HG03095 (cell line): ENCODE results near the gene PIGK.
"Not testable (repeated sequence)": the region's sequence is repeated elsewhere in the genome, so short reads cannot be mapped to it uniquely, and the experiment has no call there.

Experiments
- ATAC-seq: cut with Tn5 transposase; IDR thresholded peaks from one replicate; pipeline ENCODE4 v1.9.1; 2021; ENCODE audit warnings: moderate library complexity; ENCODE audit not compliant: unreplicated experiment

PIGK gene

DNA sequence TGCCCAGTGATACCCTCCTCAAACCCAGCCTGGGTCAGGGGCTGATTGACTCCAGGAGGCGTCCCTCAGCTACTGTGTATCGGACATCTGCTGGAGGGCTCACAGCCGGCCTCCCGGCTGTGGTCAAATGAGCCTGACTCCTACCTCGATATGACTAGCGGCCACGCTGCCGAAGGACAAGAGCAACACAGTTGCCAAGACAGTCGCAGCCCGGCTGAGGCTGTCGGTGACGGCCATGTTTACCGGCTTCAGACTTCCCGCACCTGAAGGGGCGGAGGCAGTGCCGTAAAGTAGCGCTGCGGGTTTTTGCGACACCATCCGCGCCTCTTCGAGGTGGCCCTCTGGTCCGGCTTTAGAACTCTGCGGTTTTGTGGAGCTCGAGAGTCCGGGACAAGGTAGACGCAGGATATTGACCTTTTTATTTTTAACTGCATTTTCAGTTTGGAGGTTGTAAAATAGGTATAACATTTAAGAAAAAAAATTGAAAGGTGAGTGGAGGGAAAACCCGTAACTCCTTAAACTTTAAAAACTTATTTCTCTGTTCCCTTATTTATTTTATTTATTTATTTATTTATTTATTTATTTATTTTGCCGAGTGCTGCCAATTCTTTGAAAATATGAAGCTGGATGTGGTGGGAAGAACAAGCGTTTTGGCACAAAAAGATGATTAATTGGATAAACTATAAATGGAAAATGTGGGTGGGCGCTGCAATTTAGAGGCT is at the start of gene PIGK:
Gene PIGK (minus strand): TSS at position 265 of the 722 bp plus-strand sequence. CDS start 28 bp downstream, at position 237.
- ATAC-seq: peak; percentile 94

- ATAC-seq: no peak
Observed at GRCh38 chr1:77267035-77267434, 47.8 kb upstream of the PIGK start.

- ATAC-seq: no peak
Observed at GRCh38 chr1:77265180-77265579, 46.0 kb upstream of the PIGK start.

GRCh38 chr1:77263708-77264107 is 44.5 kb upstream of the PIGK start:
- no peak for ATAC-seq

DNA sequence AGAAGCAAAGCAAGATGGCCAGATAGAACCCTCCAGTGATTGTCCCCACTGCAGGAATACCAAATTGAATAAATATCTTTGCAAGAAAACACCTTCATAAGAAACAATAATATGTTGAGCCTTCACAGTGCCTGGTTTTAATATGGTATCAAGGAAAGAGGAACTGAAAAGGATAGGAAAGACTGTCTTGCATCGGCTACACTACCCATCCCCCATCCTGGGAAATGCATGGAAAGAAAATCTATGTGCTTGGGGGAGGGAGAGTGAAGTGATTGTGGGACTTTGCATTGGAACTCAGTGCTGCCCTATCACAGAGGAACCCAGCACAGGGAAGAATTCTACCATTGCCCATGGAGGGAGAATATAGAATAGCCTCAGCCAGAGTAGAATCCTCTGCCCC is 34.0 kb upstream of the PIGK start:
- no peak for ATAC-seq

GRCh38 chr1:77250126-77250525 is 30.9 kb upstream of the PIGK start:
- ATAC-seq: no peak

DNA sequence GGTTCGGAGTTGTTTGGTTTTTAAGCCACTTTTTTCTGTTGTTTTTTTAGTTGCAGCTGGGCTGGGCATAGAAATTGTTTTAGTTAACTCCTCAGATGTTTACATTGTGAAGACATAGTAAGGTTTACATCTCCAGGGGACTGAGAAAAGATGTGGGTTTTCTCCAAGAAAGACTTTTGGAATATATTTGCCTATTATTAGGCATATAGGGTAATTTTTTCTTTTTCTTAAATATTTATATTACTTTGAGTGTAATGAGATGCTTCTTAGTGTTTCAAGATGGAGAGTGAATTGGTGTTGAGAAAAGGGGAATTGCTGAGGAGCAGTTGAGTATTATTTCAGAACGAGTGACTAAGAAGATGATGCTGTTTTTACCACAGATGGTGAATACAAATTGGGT is 26.6 kb upstream of the PIGK start:
- ATAC-seq: no peak

DNA sequence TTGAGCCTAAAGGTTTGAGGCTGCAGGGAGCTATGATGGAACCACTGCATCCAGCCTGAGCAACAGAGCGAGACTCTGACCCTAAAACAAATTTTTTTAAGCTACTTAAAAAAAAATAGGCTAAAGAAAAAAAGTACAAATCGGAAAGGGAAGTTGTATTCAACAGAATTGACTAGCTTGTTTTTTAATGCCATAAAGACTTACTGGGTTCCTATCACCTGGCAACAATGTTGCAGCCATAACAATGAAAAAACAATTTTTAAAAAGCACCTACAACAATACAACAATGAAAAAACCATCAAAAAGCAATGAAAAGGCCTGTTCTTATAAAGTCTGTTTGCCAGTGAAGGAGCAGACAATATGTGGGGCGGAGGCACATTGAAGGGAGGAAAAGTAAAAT is 20.1 kb upstream of the PIGK start:
- ATAC-seq: no peak

- no peak for ATAC-seq
Observed at GRCh38 chr1:77238462-77238861, 19.2 kb upstream of the PIGK start.

GRCh38 chr1:77234943-77235342 is 15.7 kb upstream of the PIGK start:
- no peak for ATAC-seq

DNA sequence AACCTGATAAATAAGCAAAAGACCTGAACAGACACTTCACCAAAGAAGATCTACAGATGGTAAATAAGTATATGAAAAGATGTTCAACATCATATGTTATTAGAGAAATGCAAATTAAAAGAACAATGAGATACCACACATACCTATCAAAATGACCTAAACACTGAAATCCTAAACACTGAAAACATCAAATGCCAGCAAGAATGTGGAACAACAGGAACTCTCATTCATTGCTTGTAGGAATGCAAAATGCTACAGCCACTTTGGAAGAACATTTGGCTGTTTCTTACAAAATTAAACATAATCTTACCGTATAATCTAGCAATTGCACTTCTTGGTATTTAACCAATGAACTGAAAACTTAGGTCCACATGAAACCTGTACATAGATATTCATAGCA is 14.9 kb upstream of the PIGK start:
- no peak for ATAC-seq

DNA sequence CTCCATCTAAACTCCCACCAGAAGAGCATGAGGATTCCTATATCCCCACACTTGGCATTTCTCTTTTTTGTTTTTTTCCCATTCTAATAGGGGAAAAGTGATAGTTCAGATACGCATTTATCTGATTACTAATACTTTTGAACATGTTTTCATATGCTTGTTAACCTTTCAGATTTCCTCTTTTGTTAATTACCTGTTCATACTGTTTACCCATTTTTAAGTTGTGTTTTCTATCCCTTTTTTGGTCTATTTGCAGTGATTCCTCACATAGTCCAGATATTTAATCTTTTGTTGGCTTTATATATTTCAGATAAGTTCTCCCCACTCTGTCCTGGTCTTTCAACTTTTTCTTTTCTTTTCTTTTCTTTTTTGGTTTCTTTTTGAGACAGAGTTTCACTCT is 13.6 kb upstream of the PIGK start:
- ATAC-seq: no peak

- ATAC-seq: no peak
Observed at GRCh38 chr1:77230051-77230450, 10.8 kb upstream of the PIGK start.

DNA sequence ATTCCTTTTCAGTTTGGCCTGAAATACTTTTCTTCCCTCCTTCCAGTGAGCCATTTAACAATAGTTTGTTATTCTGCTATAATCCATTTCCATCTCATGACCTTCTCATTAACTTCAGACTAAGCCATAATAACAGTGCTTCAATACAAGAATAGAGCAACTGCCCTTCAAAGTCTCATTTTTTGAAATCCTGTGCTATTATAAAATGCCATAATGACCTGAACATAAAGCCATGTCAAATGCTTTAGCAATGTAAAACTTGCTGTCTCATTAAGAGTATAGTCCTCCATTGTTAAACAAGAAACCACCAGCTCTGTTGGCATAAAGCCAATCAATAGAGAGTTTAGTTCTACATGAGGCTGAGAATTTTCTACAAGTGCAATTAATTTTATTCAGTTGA is 9.6 kb upstream of the PIGK start:
- no peak for ATAC-seq

GRCh38 chr1:77227381-77227780 is 8.2 kb upstream of the PIGK start:
- no peak for ATAC-seq

DNA sequence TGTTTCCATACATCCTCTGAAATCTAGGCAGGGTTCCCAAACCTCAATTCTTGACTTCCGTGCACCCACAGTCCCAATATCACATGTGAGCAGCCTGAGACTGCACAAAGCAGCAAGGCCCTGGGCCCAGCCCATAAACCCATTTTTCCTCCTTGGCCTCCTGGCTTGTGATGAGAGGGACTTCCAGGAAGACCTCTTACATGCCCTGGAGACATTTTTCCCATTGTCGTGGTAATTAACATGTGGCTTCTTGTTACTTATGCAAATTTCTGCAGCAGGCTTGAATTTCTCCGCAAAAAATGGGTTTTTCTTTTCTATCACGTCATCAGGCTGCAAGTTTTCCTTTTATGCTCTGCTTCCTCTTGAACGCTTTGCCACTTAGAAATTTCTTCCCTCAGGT is 3.3 kb upstream of the PIGK start:
- ATAC-seq: no peak

DNA sequence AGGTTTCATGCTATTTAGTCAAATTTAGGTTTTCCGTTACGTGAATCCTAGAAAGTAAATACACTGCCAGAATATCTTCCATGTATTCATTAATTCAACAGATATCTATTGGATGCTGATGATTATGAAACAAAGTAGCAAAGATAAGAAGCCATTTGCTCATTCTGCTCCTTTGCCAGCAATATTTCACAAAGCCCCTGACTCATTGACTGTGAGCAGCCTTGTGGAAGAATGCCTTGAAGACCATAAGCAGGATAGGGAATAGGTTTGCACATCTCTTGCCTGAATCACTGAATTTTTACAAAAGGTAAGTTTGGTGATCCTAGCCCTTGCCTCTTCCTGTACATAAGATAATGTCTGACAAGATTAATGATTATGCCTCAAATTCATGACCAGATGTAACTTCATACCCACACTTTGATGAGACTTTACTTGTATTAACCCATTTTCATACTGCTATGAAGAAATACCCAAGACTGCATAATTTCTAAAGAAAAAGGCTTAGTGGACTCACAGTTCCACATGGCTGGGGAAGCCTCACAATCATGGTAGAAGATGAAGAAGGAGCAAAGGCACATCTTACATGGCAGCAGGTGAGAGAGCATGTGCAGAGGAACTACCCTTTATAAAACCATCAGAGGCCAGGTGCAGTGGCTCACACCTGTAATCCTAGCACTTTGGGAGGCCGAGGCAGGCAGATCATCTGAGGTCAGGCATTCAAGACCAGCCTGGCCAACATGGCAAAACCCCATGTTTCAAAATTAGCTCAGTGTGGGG is 1.6 kb upstream of the PIGK start:
- no peak for ATAC-seq

DNA sequence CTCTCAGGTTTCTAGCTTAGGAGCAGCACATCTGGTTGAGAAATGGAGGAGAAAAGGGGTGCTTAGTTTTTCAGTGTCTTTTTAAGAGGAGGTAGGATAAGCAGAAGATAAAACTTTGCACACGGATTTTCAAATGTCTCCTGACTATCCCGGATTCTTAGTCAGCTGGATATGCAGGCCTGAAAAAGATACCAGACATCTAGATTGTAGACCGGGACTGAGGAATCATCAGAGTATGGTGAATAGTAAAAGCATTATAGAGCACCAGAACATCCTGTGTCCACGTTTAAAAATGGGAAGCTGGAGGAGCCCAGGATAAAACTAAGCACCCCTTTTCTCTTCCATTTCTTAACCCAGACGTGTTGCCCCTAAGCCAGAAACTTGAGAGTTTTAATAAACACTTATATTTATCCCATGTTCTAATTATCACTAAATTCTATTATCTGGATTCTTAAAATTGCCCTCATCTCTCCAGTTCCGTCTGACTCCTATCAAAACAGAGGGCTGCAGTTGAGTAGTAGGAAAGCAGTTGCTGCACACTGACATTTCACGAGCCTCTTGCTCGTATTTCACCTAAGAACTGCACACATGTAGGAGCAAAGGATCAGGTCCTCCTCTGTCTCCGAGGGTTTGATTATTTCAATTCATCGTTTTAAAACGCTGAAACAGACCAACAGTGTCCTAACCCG is 609 bp downstream of the PIGK start:
- ATAC-seq: peak; percentile 34

DNA sequence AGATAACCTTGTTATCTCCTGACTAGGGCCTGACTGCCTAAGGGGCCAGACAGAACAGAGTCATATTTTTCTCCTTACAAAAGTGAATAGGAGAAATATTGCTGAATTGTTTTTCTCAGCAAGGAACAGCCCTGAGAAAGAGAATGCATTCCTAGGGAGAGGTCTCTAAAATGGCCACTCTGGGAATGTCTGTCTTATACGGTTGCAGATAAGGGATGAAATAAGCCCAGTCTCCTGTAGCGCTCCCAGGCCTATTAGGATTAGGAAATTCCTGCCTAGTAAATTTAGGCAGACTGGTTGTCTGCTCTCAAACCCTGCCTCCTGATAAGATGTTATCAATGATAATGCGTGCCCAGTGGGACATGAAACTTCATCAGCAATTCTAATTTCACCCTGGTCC is 15.2 kb downstream of the PIGK start:
- not testable (repeated sequence) for ATAC-seq

GRCh38 chr1:77202751-77203150 is 16.5 kb downstream of the PIGK start:
- no peak for ATAC-seq

- no peak for ATAC-seq
Observed at GRCh38 chr1:77200806-77201205, 18.4 kb downstream of the PIGK start.

DNA sequence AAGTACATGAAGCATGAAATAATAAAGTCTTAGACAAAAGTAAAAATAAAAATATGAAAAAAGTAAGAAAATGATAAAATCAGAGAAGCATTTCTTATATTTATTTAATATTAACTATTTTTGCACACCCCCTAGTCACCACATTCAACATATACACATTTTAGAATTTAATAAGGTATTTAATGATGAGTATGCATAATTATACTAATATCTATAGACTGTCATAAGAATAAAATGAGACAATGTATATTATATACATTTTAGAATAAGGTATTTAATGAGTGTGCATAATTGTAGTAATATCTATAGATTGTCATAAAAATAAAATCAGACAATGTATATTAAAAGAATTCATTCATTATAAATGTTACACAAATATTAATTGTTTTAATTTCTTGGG is 18.9 kb downstream of the PIGK start:
- ATAC-seq: no peak
